Kidney (tissue), 14 donors: ENCODE data around the gene LARGE2. TPM values are rescaled to one million over a fixed set of nuclear protein-coding genes. Genes with fewer than 3 reads are reported as not detected.

Source experiments
- DNase-seq, 5 donors: peaks; one replicate each; pipeline ENCODE4 v3.0.0-alpha.2; 2013 to 2020
- FAIRE-seq: peaks from 2 replicates; lab custom pipeline; 2012; peaks lifted over from hg19 to GRCh38; lab: Jason Lieb, UNC
- H3K27ac ChIP-seq, 2 donors: one replicate each; pipeline ENCODE4 v1.7.0; 2013; ENCODE audit warnings: low read depth in 2 of 2, low read length in 2 of 2, inconsistent platforms in 1 of 2
- H3K27me3 ChIP-seq: one replicate; pipeline ENCODE4 v1.7.1; 2013; ENCODE audit warnings: low read length, inconsistent platforms; ENCODE audit not compliant: control insufficient read depth, insufficient read depth
- H3K36me3 ChIP-seq, 3 donors: one replicate each; pipeline versions ENCODE4 v1.7.0 to v1.7.1; 2013; ENCODE audit warnings: low read length in 3 of 3, control low read depth in 1 of 3, inconsistent platforms in 1 of 3; ENCODE audit not compliant: insufficient read depth in 3 of 3, control insufficient read depth in 2 of 3
- H3K4me1 ChIP-seq, 3 donors: one replicate each; pipeline versions ENCODE4 v1.7.0 to v1.7.1; 2013; ENCODE audit warnings: low read length in 3 of 3, inconsistent platforms in 1 of 3, low read depth in 1 of 3; ENCODE audit not compliant: control insufficient read depth in 2 of 3, insufficient read depth in 2 of 3
- H3K4me3 ChIP-seq, 3 donors: one replicate each; pipeline versions ENCODE4 v1.7.0 to v1.8.1; 2013; ENCODE audit warnings: low read length in 3 of 3, control low read depth in 1 of 3, inconsistent platforms in 1 of 3
- H3K9ac ChIP-seq, 3 donors: one replicate each; pipeline versions ENCODE4 v1.7.0 to v1.7.1; 2013; ENCODE audit warnings: low read length in 3 of 3, control low read depth in 1 of 3, inconsistent platforms in 1 of 3
- H3K9me3 ChIP-seq, 3 donors: one replicate each; pipeline versions ENCODE4 v1.7.0 to v1.7.1; 2013; ENCODE audit warnings: low read length in 3 of 3, control low read depth in 1 of 3, inconsistent platforms in 1 of 3; ENCODE audit not compliant: control insufficient read depth in 2 of 3, insufficient read depth in 1 of 3
- intact Hi-C: fragments of 100-400 bp; cut with DNase I; formaldehyde crosslinking; loops from one replicate; pipeline ENCODE4 v1.11.1; 2022
- polyA plus RNA-seq: library from polyadenylated mRNA; stranded (reverse); fragments of 350-450 nt; fragmentation: Illumina TruSeq; extraction: RNeasy Lipid Tissue Mini Kit (QIAGEN cat#74804); gene quantifications from one replicate; pipeline ENCODE4 v1.2.3, GENCODE V29; 2014; ENCODE audit warnings: low read depth, low replicate concordance; ENCODE audit not compliant: insufficient read depth
- total RNA-seq: library from RNA; stranded (reverse); fragmentation: NEBNext Ultra II Directional; extraction: Animal tissue kit (Norgen Biotek cat#: 25700); gene quantifications from one replicate; pipeline ENCODE4 v1.2.1, GENCODE V29; 2021
- TF ChIP-seq, protein P1 (sequence below): IDR thresholded peaks from 3 replicates; pipeline ENCODE4 v1.5.1; 2012; ENCODE audit warnings: mild to moderate bottlenecking, moderate library complexity, borderline replicate concordance; ENCODE audit not compliant: insufficient read depth; ENCODE audit errors: extremely low read depth
- donor health status: control.
- donor health status: control.
- donor health status: control.
- donor health status: control.
- donor health status: control.
- donor health status: DM: yes; HTN: yes; CAD: no.
- donor health status: Normal renal cell carcinoma (clear cell type).

Gene LARGE2
- total and polyA plus RNA-seq, 2 donors from 2014 or later = 13.1 to 29.8 TPM

DNA sequence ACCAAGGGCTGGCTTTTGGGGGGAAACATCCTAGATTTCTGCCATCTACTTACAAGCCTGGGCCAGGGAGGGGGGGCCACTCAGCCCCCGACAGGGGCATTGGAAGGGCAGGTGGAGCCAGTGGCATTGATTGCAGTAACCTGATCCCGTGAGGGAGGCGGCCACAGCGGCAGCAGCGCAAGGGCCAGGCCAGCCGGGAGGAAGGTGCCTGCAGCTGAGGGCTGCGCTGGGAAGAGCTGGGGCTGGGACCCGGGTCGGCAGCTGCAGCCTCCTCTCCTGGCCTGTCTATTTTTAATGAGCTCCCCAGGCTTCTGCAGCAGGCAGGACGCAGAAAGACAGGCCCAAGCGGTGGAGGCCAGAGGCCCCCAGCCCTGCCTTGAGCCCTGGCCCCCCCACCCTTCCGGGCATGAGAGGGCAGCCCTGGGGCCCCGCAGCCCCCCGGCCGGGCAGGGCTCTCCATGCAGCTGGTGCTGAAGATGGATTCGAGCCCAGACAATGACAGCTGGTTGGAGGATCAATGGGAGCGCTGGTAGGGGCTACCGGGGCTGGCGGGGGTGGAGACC, 26.0 kb upstream of the LARGE2 start:
- no peaks in the 10 kb centered on the region for H3K36me3 ChIP-seq
- H3K27ac ChIP-seq = no peak overlapping the region
- no peaks in the 10 kb centered on the region for H3K27me3 ChIP-seq
- TF ChIP-seq, protein P1, sequence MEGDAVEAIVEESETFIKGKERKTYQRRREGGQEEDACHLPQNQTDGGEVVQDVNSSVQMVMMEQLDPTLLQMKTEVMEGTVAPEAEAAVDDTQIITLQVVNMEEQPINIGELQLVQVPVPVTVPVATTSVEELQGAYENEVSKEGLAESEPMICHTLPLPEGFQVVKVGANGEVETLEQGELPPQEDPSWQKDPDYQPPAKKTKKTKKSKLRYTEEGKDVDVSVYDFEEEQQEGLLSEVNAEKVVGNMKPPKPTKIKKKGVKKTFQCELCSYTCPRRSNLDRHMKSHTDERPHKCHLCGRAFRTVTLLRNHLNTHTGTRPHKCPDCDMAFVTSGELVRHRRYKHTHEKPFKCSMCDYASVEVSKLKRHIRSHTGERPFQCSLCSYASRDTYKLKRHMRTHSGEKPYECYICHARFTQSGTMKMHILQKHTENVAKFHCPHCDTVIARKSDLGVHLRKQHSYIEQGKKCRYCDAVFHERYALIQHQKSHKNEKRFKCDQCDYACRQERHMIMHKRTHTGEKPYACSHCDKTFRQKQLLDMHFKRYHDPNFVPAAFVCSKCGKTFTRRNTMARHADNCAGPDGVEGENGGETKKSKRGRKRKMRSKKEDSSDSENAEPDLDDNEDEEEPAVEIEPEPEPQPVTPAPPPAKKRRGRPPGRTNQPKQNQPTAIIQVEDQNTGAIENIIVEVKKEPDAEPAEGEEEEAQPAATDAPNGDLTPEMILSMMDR = no peak
- H3K9ac ChIP-seq = no peak overlapping the region
- peaks cover 0 to 13% (median 4%) of the 10 kb centered on the region in 3 donors for H3K4me1 ChIP-seq
- H3K4me3 ChIP-seq = peak overlapping the region in 1 of 3 donors; percentile 49
- intact Hi-C loops = no loop called here
- FAIRE-seq = no peak
- peak; percentile 74 to 93 (median 92) for DNase-seq
- no peaks in the 10 kb centered on the region for H3K9me3 ChIP-seq

DNA sequence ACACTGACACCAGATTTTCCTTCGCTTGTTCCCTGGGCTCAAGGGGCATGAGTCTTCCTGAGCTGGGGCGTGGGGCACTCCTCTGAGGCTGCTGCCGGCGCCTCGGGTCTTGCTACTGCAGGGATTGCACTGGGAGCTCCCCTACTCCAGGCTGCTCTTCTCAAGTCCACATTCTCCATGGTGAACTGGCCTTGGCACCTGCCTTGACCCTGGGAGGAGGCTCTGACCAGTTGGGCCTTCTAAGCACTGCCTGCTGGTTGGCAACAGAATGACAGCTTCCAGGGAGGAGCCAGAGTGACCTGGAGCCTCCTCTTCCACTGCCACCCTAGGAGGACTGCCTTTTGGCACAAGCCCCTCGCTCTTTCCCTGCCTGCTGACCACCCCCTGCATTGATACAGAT, 24.9 kb upstream of the LARGE2 start:
- Histone ChIP-seq H3K9ac (no peak overlapping the region), H3K4me1 (peaks cover 0 to 13% (median 4%) of the 10 kb centered on the region in 3 donors), H3K27ac (no peak overlapping the region), H3K27me3 (no peaks in the 10 kb centered on the region), H3K4me3 (no peak overlapping the region), H3K36me3 (no peaks in the 10 kb centered on the region), H3K9me3 (no peaks in the 10 kb centered on the region)
- FAIRE-seq = no peak
- TF ChIP-seq, protein P1 = no peak
- peak in 1 of 5 donors; percentile 61 for DNase-seq
- intact Hi-C loops = no loop called here

- H3K36me3 ChIP-seq = peaks cover 0 to 3% (median 0%) of the 10 kb centered on the region in 3 donors
- TF ChIP-seq, protein P1 = no peak
- DNase-seq (no peak), FAIRE-seq (no peak)
- no peaks in the 10 kb centered on the region for H3K9me3 ChIP-seq
- H3K27ac ChIP-seq = no peak overlapping the region
- intact Hi-C loops = no loop called here
- H3K9ac ChIP-seq = peak overlapping the region in 1 of 3 donors; percentile 26
- H3K27me3 ChIP-seq = no peaks in the 10 kb centered on the region
- peak overlapping the region in 2 of 3 donors; percentile 37 to 56 for H3K4me3 ChIP-seq
- H3K4me1 ChIP-seq = peaks cover 0 to 13% (median 4%) of the 10 kb centered on the region in 3 donors
Observed at GRCh38 chr11:45899086-45899447, 23.4 kb upstream of the LARGE2 start.
